Omental fat pad (tissue), 4 donors: Measurements from ENCODE around the gene TCHHL1. TPM values are rescaled to one million over a fixed set of nuclear protein-coding genes. Genes with fewer than 3 reads are reported as not detected.
A peak's percentile ranks its signal among the peaks of the same experiment; 100 is the strongest.

Source experiments
- ATAC-seq: fragments of 150-250 bp; one replicate; pipeline ENCODE4 v1.9.1; 2016; ENCODE audit warnings: mild to moderate bottlenecking, moderate library complexity; ENCODE audit not compliant: low FRiP score
- DNase-seq: peaks from one replicate; pipeline ENCODE4 v3.0.0-alpha.2; 2019; ENCODE audit warnings: low spot score
- CTCF ChIP-seq, 3 donors: fragments of 450-650 bp; IDR thresholded peaks; one replicate each; pipeline ENCODE4 v1.5.1; 2016 to 2017; ENCODE audit warnings: antibody characterized with exemption in 3 of 3, mild to moderate bottlenecking in 3 of 3, moderate library complexity in 2 of 3
- total RNA-seq, 4 donors: library from RNA; depleted of rRNA; stranded (reverse); fragments of >200 nt; gene quantifications; one replicate each; pipeline ENCODE4 v1.1.0, GENCODE V29; 2016

The TCHHL1 gene
- total RNA-seq, 4 donors from 2014 or later: not detected

DNA sequence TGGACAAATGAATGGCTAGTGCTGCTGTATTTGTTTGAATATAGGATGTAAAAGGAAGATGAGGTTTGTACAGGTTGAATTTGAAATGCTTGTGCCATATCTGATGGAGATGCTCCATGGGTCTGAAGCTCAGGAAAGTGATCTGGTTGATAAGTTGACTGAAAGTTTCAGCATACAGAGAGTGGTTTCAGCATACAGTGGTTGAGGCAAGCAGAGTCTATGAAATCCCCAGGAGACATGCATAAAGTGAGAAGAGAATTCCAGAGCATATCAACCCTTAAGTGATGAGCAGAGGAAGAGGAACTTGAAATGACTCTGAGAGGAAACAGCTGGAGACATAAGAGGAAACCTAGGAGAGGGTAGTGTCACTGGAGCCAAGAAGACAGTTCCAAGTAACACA, 21.7 kb downstream of the TCHHL1 start:
- no peak for DNase-seq
- no peak for ATAC-seq
- TF ChIP-seq CTCF (IDR thresholded peaks at IDR 0.05): no peak

GRCh38 chr1:152061952-152062351, 26.9 kb downstream of the TCHHL1 start:
- DNase-seq (no peak), ATAC-seq (no peak)
- no peak for TF ChIP-seq CTCF (IDR thresholded peaks at IDR 0.05)

GRCh38 chr1:152053375-152053774, 35.5 kb downstream of the TCHHL1 start:
- ATAC-seq (no peak), DNase-seq (no peak)
- no peak for TF ChIP-seq CTCF (IDR thresholded peaks at IDR 0.05)

GRCh38 chr1:152052606-152053005, 36.3 kb downstream of the TCHHL1 start:
- ATAC-seq: no peak

GRCh38 chr1:152050886-152051675, 37.8 kb downstream of the TCHHL1 start:
- ATAC-seq: no peak
- TF ChIP-seq CTCF (IDR thresholded peaks at IDR 0.05): no peak

More at GRCh38 chr1:152052606-152053005, 36.3 kb downstream of the TCHHL1 start:
- DNase-seq: peak; percentile 95
- TF ChIP-seq CTCF (IDR thresholded peaks at IDR 0.05): peak in 2 of 3 donors; percentile 54 to 82

GRCh38 chr1:152049291-152050083, 39.4 kb downstream of the TCHHL1 start:
- DNase-seq (no peak), ATAC-seq (no peak)
- no peak for TF ChIP-seq CTCF (IDR thresholded peaks at IDR 0.05)

More at GRCh38 chr1:152050886-152051675, 37.8 kb downstream of the TCHHL1 start:
- DNase-seq: no peak
